ENCODE data around the gene ARHGEF38.
"Not testable (repeated sequence)": the region's sequence is repeated elsewhere in the genome, so short reads cannot be mapped to it uniquely, and the experiment has no call there.

The ARHGEF38 gene

GRCh38 chr4:105601406-105601805 is 49.0 kb downstream of the ARHGEF38 start:
- Histone ChIP-seq H3K36me3 (ENCODE audit: control insufficient read depth in 1 of 2, insufficient read depth in 2 of 2, low read length in 2 of 2) (no peaks in the 10 kb centered on the region), H3K9me3 (ENCODE audit: control insufficient read depth in 1 of 2, low read length in 2 of 2) (no peaks in the 10 kb centered on the region), H3K4me1 (ENCODE audit: control insufficient read depth in 1 of 2, insufficient read depth in 2 of 2, low read length in 2 of 2) (peaks cover 0 to 30% of the 10 kb centered on the region in 2 donors), H3K27ac (ENCODE audit: low read depth, low read length) (no peak overlapping the region), H3K27me3 (ENCODE audit: control insufficient read depth in 1 of 2, insufficient read depth in 2 of 2, low read length in 2 of 2) (no peaks in the 10 kb centered on the region), H3K9ac (ENCODE audit: low read depth in 1 of 2, low read length in 2 of 2) (no peak overlapping the region), H3K4me3 (ENCODE audit: low read depth in 1 of 2, low read length in 2 of 2) (no peak overlapping the region)

- H3K27me3 ChIP-seq (ENCODE audit: control insufficient read depth in 1 of 2, insufficient read depth in 2 of 2, low read length in 2 of 2): no peaks in the 10 kb centered on the region
- H3K4me3 ChIP-seq (ENCODE audit: low read depth in 1 of 2, low read length in 2 of 2): no peak overlapping the region
- H3K9ac ChIP-seq (ENCODE audit: low read depth in 1 of 2, low read length in 2 of 2): no peak overlapping the region
- H3K9me3 ChIP-seq (ENCODE audit: control insufficient read depth in 1 of 2, low read length in 2 of 2): no peaks in the 10 kb centered on the region
- H3K4me1 ChIP-seq (ENCODE audit: control insufficient read depth in 1 of 2, insufficient read depth in 2 of 2, low read length in 2 of 2): peaks cover 0 to 22% of the 10 kb centered on the region in 2 donors
- no peak overlapping the region for H3K27ac ChIP-seq (ENCODE audit: low read depth, low read length)
- no peaks in the 10 kb centered on the region for H3K36me3 ChIP-seq (ENCODE audit: control insufficient read depth in 1 of 2, insufficient read depth in 2 of 2, low read length in 2 of 2)
These were observed 50.7 kb downstream of the ARHGEF38 start for GRCh38 chr4:105603158-105603557.

- Histone ChIP-seq H3K36me3 (ENCODE audit: control insufficient read depth in 1 of 2, insufficient read depth in 2 of 2, low read length in 2 of 2) (no peaks in the 10 kb centered on the region), H3K27ac (ENCODE audit: low read depth, low read length) (no peak overlapping the region), H3K9ac (ENCODE audit: low read depth in 1 of 2, low read length in 2 of 2) (no peak overlapping the region), H3K4me1 (ENCODE audit: control insufficient read depth in 1 of 2, insufficient read depth in 2 of 2, low read length in 2 of 2) (peaks cover 0 to 3% of the 10 kb centered on the region in 2 donors), H3K9me3 (ENCODE audit: control insufficient read depth in 1 of 2, low read length in 2 of 2) (no peaks in the 10 kb centered on the region), H3K27me3 (ENCODE audit: control insufficient read depth in 1 of 2, insufficient read depth in 2 of 2, low read length in 2 of 2) (no peaks in the 10 kb centered on the region), H3K4me3 (ENCODE audit: low read depth in 1 of 2, low read length in 2 of 2) (no peak overlapping the region)
These were observed 53.1 kb downstream of the ARHGEF38 start for GRCh38 chr4:105605493-105605892.

DNA sequence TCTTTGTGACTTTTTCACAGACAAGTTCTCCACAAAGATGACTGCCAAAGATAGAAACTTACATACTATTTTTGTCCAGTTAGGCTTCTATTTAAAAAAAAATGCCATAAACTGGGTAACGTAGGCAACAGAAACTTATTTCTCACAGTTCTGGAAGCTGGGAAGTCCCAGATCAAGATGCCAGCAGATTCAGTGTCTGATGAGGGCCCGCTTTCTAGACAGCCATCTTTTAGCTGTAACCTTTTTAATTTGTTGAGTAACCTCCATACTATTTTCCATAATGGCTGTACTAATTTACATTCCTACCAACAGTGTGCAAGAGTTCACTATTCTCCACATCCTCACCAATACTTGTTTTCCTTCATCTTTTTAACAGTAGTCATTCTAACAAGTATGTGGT is 55.5 kb downstream of the ARHGEF38 start:
- Histone ChIP-seq H3K4me3 (ENCODE audit: low read depth in 1 of 2, low read length in 2 of 2) (no peak overlapping the region), H3K36me3 (ENCODE audit: control insufficient read depth in 1 of 2, insufficient read depth in 2 of 2, low read length in 2 of 2) (no peaks in the 10 kb centered on the region), H3K27ac (ENCODE audit: low read depth, low read length) (no peak overlapping the region), H3K9ac (ENCODE audit: low read depth in 1 of 2, low read length in 2 of 2) (no peak overlapping the region), H3K4me1 (ENCODE audit: control insufficient read depth in 1 of 2, insufficient read depth in 2 of 2, low read length in 2 of 2) (peaks cover 0 to 3% of the 10 kb centered on the region in 2 donors), H3K27me3 (ENCODE audit: control insufficient read depth in 1 of 2, insufficient read depth in 2 of 2, low read length in 2 of 2) (no peaks in the 10 kb centered on the region), H3K9me3 (ENCODE audit: control insufficient read depth in 1 of 2, low read length in 2 of 2) (no peaks in the 10 kb centered on the region)

DNA sequence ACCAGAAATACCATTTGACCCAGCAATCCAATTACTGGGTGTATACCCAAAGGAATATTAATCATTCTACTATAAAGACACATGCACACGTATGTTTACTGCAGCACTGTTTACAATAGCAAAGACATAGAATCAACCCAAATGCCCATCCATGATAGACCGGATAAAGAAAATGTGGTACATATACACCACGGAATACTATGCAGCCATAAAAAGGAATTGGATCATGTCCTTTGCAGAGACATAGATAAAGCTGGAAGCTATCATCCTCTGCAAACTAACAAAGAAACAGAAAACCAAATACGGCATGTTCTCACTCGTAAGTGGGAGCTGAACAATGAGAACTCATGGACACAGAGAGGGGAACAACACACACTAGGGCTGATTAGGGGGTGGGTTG is 57.4 kb downstream of the ARHGEF38 start:
- not testable (repeated sequence) for H3K9ac ChIP-seq (ENCODE audit: low read depth in 1 of 2, low read length in 2 of 2); H3K4me3 ChIP-seq (ENCODE audit: low read depth in 1 of 2, low read length in 2 of 2); H3K27ac ChIP-seq (ENCODE audit: low read depth, low read length); H3K36me3 ChIP-seq (ENCODE audit: control insufficient read depth in 1 of 2, insufficient read depth in 2 of 2, low read length in 2 of 2); H3K4me1 ChIP-seq (ENCODE audit: control insufficient read depth in 1 of 2, insufficient read depth in 2 of 2, low read length in 2 of 2); H3K9me3 ChIP-seq (ENCODE audit: control insufficient read depth in 1 of 2, low read length in 2 of 2); H3K27me3 ChIP-seq (ENCODE audit: control insufficient read depth in 1 of 2, insufficient read depth in 2 of 2, low read length in 2 of 2)

GRCh38 chr4:105613306-105613705 is 60.9 kb downstream of the ARHGEF38 start:
- Histone ChIP-seq H3K36me3 (ENCODE audit: control insufficient read depth in 1 of 2, insufficient read depth in 2 of 2, low read length in 2 of 2) (no peaks in the 10 kb centered on the region), H3K9ac (ENCODE audit: low read depth in 1 of 2, low read length in 2 of 2) (no peak overlapping the region), H3K27ac (ENCODE audit: low read depth, low read length) (no peak overlapping the region), H3K27me3 (ENCODE audit: control insufficient read depth in 1 of 2, insufficient read depth in 2 of 2, low read length in 2 of 2) (no peaks in the 10 kb centered on the region), H3K9me3 (ENCODE audit: control insufficient read depth in 1 of 2, low read length in 2 of 2) (no peaks in the 10 kb centered on the region), H3K4me3 (ENCODE audit: low read depth in 1 of 2, low read length in 2 of 2) (no peak overlapping the region), H3K4me1 (ENCODE audit: control insufficient read depth in 1 of 2, insufficient read depth in 2 of 2, low read length in 2 of 2) (no peaks in the 10 kb centered on the region)

GRCh38 chr4:105619188-105619931 is 66.9 kb downstream of the ARHGEF38 start:
- Histone ChIP-seq H3K36me3 (ENCODE audit: control insufficient read depth in 1 of 2, insufficient read depth in 2 of 2, low read length in 2 of 2) (no peaks in the 10 kb centered on the region), H3K27ac (ENCODE audit: low read depth, low read length) (no peak overlapping the region), H3K27me3 (ENCODE audit: control insufficient read depth in 1 of 2, insufficient read depth in 2 of 2, low read length in 2 of 2) (no peaks in the 10 kb centered on the region), H3K4me1 (ENCODE audit: control insufficient read depth in 1 of 2, insufficient read depth in 2 of 2, low read length in 2 of 2) (peaks cover 0 to 8% of the 10 kb centered on the region in 2 donors), H3K9ac (ENCODE audit: low read depth in 1 of 2, low read length in 2 of 2) (no peak overlapping the region), H3K4me3 (ENCODE audit: low read depth in 1 of 2, low read length in 2 of 2) (no peak overlapping the region), H3K9me3 (ENCODE audit: control insufficient read depth in 1 of 2, low read length in 2 of 2) (no peaks in the 10 kb centered on the region)

GRCh38 chr4:105620640-105621323 is 68.4 kb downstream of the ARHGEF38 start:
- no peak overlapping the region for H3K4me3 ChIP-seq (ENCODE audit: low read depth in 1 of 2, low read length in 2 of 2)
- H3K9ac ChIP-seq (ENCODE audit: low read depth in 1 of 2, low read length in 2 of 2): no peak overlapping the region
- no peak overlapping the region for H3K27ac ChIP-seq (ENCODE audit: low read depth, low read length)
- no peaks in the 10 kb centered on the region for H3K9me3 ChIP-seq (ENCODE audit: control insufficient read depth in 1 of 2, low read length in 2 of 2)
- peaks cover 9 to 14% of the 10 kb centered on the region in 2 donors for H3K4me1 ChIP-seq (ENCODE audit: control insufficient read depth in 1 of 2, insufficient read depth in 2 of 2, low read length in 2 of 2)
- no peaks in the 10 kb centered on the region for H3K27me3 ChIP-seq (ENCODE audit: control insufficient read depth in 1 of 2, insufficient read depth in 2 of 2, low read length in 2 of 2)
- no peaks in the 10 kb centered on the region for H3K36me3 ChIP-seq (ENCODE audit: control insufficient read depth in 1 of 2, insufficient read depth in 2 of 2, low read length in 2 of 2)

GRCh38 chr4:105622269-105622668 is 69.8 kb downstream of the ARHGEF38 start:
- H3K27ac ChIP-seq (ENCODE audit: low read depth, low read length): no peak overlapping the region
- peaks cover 9 to 14% of the 10 kb centered on the region in 2 donors for H3K4me1 ChIP-seq (ENCODE audit: control insufficient read depth in 1 of 2, insufficient read depth in 2 of 2, low read length in 2 of 2)
- no peaks in the 10 kb centered on the region for H3K9me3 ChIP-seq (ENCODE audit: control insufficient read depth in 1 of 2, low read length in 2 of 2)

DNA sequence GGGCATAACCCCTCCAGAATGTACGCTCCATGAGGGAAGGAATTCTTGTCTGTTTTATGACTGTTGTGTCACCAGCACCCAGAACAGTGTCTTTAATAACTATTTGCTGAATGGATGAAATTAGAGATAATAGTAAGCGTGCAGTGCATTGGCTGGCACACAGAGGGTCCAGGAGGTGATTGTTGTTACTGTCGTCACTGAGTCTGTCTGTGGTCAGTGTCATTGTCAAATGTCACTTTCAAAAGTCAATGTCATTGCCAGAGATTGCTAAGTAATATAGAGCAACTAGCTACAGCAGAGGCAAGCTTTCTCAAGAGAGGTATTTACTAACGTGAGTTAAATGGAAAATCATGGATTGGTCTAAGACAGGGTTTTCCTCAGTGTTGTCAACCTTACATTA is 70.7 kb downstream of the ARHGEF38 start:
- H3K27me3 ChIP-seq (ENCODE audit: control insufficient read depth in 1 of 2, insufficient read depth in 2 of 2, low read length in 2 of 2): no peaks in the 10 kb centered on the region
- no peak overlapping the region for H3K27ac ChIP-seq (ENCODE audit: low read depth, low read length)
- no peak overlapping the region for H3K9ac ChIP-seq (ENCODE audit: low read depth in 1 of 2, low read length in 2 of 2)
- H3K9me3 ChIP-seq (ENCODE audit: control insufficient read depth in 1 of 2, low read length in 2 of 2): no peaks in the 10 kb centered on the region
- H3K4me1 ChIP-seq (ENCODE audit: control insufficient read depth in 1 of 2, insufficient read depth in 2 of 2, low read length in 2 of 2): peaks cover 9 to 14% of the 10 kb centered on the region in 2 donors
- H3K36me3 ChIP-seq (ENCODE audit: control insufficient read depth in 1 of 2, insufficient read depth in 2 of 2, low read length in 2 of 2): no peaks in the 10 kb centered on the region
- no peak overlapping the region for H3K4me3 ChIP-seq (ENCODE audit: low read depth in 1 of 2, low read length in 2 of 2)

More at GRCh38 chr4:105622269-105622668, 69.8 kb downstream of the ARHGEF38 start:
- no peak overlapping the region for H3K9ac ChIP-seq (ENCODE audit: low read depth in 1 of 2, low read length in 2 of 2)
- H3K27me3 ChIP-seq (ENCODE audit: control insufficient read depth in 1 of 2, insufficient read depth in 2 of 2, low read length in 2 of 2): no peaks in the 10 kb centered on the region
- no peaks in the 10 kb centered on the region for H3K36me3 ChIP-seq (ENCODE audit: control insufficient read depth in 1 of 2, insufficient read depth in 2 of 2, low read length in 2 of 2)
- no peak overlapping the region for H3K4me3 ChIP-seq (ENCODE audit: low read depth in 1 of 2, low read length in 2 of 2)

Measured in duodenal mucosa (tissue), 2 donors.